ENCODE measurements around the gene CAPN10. TPM values are rescaled to one million over a fixed set of nuclear protein-coding genes. Genes with fewer than 3 reads are reported as not detected.

CAPN10 gene
- total RNA-seq, 1 experiment from 2014 or later: 27.8 TPM

DNA sequence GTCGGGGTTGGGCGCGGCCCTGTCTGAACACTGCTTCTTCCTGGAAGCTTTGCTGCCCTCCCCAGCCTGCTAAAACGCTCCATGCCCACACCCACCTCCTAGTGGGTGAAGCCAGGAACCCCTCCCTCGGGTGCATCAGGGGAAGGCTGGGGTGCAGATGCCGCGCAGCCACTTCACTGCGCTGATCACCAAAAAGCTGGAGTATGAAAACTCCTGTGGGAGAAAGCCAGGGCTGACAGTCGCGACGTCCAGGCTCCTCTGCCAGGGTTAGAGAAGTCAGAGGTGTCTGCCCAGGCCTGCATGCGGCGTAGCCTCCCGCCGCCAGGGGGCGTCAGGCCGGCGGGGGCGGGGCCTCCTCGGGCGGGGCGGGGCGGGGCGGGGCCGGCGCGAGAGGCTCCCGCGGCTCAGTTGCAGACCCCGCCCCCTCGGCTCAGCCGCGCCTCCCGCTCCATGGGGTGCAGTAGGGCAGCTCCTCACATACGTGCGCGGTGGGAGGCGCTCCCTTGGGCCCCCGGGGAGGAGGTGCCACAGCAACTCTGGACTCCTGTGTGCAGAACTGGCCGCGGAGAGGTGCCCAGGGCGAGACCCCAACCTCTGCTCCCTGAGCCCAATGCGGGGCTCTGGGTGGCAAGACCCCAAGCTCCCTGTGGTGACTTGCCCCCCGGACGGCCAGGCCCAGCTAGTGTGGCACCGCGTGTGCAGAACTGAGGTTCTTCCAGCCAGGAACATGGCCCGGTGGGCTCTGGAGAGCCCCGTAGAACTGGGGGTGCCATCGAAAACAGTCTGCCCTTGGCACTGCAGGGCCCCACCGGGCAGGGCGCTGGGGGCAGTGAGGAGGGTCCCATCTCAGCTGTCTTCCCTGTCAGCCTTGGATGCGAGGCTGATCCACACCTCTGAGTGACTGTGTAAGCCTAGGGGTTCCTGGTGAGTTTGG is 20.1 kb upstream of the CAPN10 start:
- Mint-ChIP-seq H3K27me3 (ENCODE audit: insufficient read depth, unreplicated experiment) (no peaks in the 10 kb centered on the region), H3K4me1 (ENCODE audit: low read depth, unreplicated experiment) (peaks cover 19% of the 10 kb centered on the region), H3K36me3 (ENCODE audit: insufficient read depth, unreplicated experiment) (peaks cover 17% of the 10 kb centered on the region), H3K9me3 (ENCODE audit: unreplicated experiment) (no peaks in the 10 kb centered on the region), H3K4me3 (ENCODE audit: unreplicated experiment) (peak overlapping the region; percentile 83), H3K27ac (ENCODE audit: unreplicated experiment) (peak overlapping the region; percentile 71)
- no TSS peak for BruUV-seq (replicated peaks)
- H3K36me3 ChIP-seq (ENCODE audit: control insufficient read depth, insufficient read depth, low read length): no peaks in the 10 kb centered on the region
- H3K4me1 ChIP-seq: peaks cover 26% of the 10 kb centered on the region
- intact Hi-C loops (cut with micrococcal nuclease; ENCODE audit: unreplicated experiment): no loop called here
- ChIA-PET CTCF (interaction anchor here (0.6 to 2.8 kb wide), 7 partner anchors 13 to 276 kb away, joined by 3 to 25 read pairs (median 7); partner anchors contain the start of gene CAPN10), POLR2A (interaction anchor here (1.8 kb wide), 1 partner anchor 20 kb away, joined by 14 read pairs; the partner anchor contains the start of gene CAPN10)
- peak overlapping the region; percentile 68 for H3K4me3 ChIP-seq (ENCODE audit: low read depth, low read length)
- peak; percentile 64 to 71 for TF ChIP-seq CTCF (IDR thresholded peaks at IDR 0.05; ENCODE audit: insufficient read depth in 1 of 2, low read depth in 1 of 2, low read length in 1 of 2, severe bottlenecking in 1 of 2, unreplicated experiment in 1 of 2)
- DNase-seq: peak; percentile 89 to 91
- H3K9me3 ChIP-seq: no peaks in the 10 kb centered on the region
- H3K27me3 ChIP-seq (replicated peaks; ENCODE audit: control insufficient read depth, insufficient read depth, low read length): no peaks in the 10 kb centered on the region

- H3K4me1 ChIP-seq: peaks cover 26% of the 10 kb centered on the region
- H3K9me3 ChIP-seq: no peaks in the 10 kb centered on the region
- intact Hi-C loops (cut with micrococcal nuclease; ENCODE audit: unreplicated experiment): no loop called here
- H3K27ac Mint-ChIP-seq (ENCODE audit: unreplicated experiment): no peak overlapping the region
- ChIA-PET POLR2A (interaction anchor here (1.8 kb wide), 1 partner anchor 19 kb away, joined by 14 read pairs; the partner anchor contains the start of gene CAPN10), CTCF (interaction anchor here (1.8 to 2.8 kb wide), 4 partner anchors 12 to 53 kb away, joined by 7 to 25 read pairs (median 8); partner anchors contain the start of gene CAPN10)
- no peaks in the 10 kb centered on the region for H3K27me3 Mint-ChIP-seq (ENCODE audit: insufficient read depth, unreplicated experiment)
- no peaks in the 10 kb centered on the region for H3K36me3 ChIP-seq (ENCODE audit: control insufficient read depth, insufficient read depth, low read length)
- DNase-seq: peak in 1 of 2 experiments; percentile 26
- H3K4me3 Mint-ChIP-seq (ENCODE audit: unreplicated experiment): peak overlapping the region; percentile 83
- H3K9me3 Mint-ChIP-seq (ENCODE audit: unreplicated experiment): no peaks in the 10 kb centered on the region
- TF ChIP-seq CTCF (IDR thresholded peaks at IDR 0.05; ENCODE audit: insufficient read depth in 1 of 2, low read depth in 1 of 2, low read length in 1 of 2, severe bottlenecking in 1 of 2, unreplicated experiment in 1 of 2): no peak
- H3K27me3 ChIP-seq (replicated peaks; ENCODE audit: control insufficient read depth, insufficient read depth, low read length): no peaks in the 10 kb centered on the region
- peaks cover 17% of the 10 kb centered on the region for H3K36me3 Mint-ChIP-seq (ENCODE audit: insufficient read depth, unreplicated experiment)
- no TSS peak for BruUV-seq (replicated peaks)
- H3K4me3 ChIP-seq (ENCODE audit: low read depth, low read length): peak overlapping the region; percentile 68
- peaks cover 16% of the 10 kb centered on the region for H3K4me1 Mint-ChIP-seq (ENCODE audit: low read depth, unreplicated experiment)
Observed at GRCh38 chr2:240567137-240567871, 19.2 kb upstream of the CAPN10 start.
